ES-I3 (cell line): ENCODE measurements around the gene EPHA4.
"Not testable (repeated sequence)": the region's sequence is repeated elsewhere in the genome, so short reads cannot be mapped to it uniquely, and the experiment has no call there.

Experiments
- H3K36me3 ChIP-seq: 2 replicates; pipeline ENCODE4 v1.6.1; 2013; ENCODE audit warnings: mild to moderate bottlenecking, low read length, control low read depth, moderate library complexity; ENCODE audit not compliant: insufficient read depth
- H3K4me1 ChIP-seq: 2 replicates; pipeline ENCODE4 v1.6.1; 2013; ENCODE audit warnings: mild to moderate bottlenecking, control low read depth, low read length; ENCODE audit not compliant: insufficient read depth
- H3K9ac ChIP-seq: 2 replicates; pipeline ENCODE4 v1.6.1; 2013; ENCODE audit warnings: low read depth, mild to moderate bottlenecking, low read length, moderate library complexity
- H3K9me3 ChIP-seq: 2 replicates; pipeline ENCODE4 v1.6.1; 2013; ENCODE audit warnings: mild to moderate bottlenecking, low read length, moderate library complexity; ENCODE audit not compliant: control insufficient read depth, insufficient read depth

The EPHA4 gene

DNA sequence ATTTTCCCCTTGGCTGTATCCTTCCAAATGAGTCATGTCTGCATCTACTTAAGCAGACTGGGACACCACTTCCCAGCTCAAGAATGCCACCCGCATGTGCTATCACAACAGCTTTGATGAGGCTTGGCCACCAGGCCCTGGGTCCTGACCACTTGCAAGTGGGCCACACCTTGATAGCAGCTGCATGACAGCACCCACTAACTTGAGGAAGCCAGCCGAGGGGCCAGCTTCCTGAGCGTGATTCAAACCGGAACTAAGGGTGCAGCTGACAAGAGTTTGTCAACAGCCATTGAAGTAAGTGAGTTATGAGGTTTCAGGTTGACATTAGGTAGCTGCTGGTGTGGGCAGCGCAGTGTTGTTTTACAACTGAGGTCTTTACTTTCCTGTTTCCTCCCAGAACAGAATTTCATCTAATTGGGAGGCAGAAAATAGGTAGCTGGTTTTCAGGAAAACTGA is 54.4 kb downstream of the EPHA4 start:
- Histone ChIP-seq H3K9ac (no peak overlapping the region), H3K9me3 (no peaks in the 10 kb centered on the region), H3K4me1 (peaks cover 26% of the 10 kb centered on the region), H3K36me3 (no peaks in the 10 kb centered on the region)

GRCh38 chr2:221517146-221517695 is 54.9 kb downstream of the EPHA4 start:
- H3K4me1 ChIP-seq, result peaks cover 30% of the 10 kb centered on the region
- H3K9ac ChIP-seq, result no peak overlapping the region
- H3K36me3 ChIP-seq, result no peaks in the 10 kb centered on the region
- no peaks in the 10 kb centered on the region for H3K9me3 ChIP-seq

DNA sequence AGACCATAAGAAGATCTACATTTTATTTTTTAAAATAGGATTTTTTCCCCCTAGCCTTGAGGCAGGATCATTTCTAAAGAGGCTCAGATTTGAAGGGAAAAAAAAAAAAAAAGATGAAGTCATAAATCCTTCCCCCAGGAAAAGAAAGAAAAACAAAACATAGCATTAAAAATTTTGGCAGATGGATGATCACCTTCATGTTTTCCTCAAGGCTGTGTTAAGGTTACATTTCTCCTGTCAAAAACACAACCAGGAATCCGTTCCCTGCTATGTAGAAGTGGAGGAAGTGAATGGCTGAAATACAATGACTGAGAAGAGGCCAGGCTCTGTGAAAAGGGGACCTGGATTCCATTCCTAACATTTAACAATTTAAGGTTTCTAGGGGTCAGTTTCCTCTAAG is 56.2 kb downstream of the EPHA4 start:
- peaks cover 30% of the 10 kb centered on the region for H3K4me1 ChIP-seq
- no peaks in the 10 kb centered on the region for H3K36me3 ChIP-seq
- no peaks in the 10 kb centered on the region for H3K9me3 ChIP-seq
- no peak overlapping the region for H3K9ac ChIP-seq

DNA sequence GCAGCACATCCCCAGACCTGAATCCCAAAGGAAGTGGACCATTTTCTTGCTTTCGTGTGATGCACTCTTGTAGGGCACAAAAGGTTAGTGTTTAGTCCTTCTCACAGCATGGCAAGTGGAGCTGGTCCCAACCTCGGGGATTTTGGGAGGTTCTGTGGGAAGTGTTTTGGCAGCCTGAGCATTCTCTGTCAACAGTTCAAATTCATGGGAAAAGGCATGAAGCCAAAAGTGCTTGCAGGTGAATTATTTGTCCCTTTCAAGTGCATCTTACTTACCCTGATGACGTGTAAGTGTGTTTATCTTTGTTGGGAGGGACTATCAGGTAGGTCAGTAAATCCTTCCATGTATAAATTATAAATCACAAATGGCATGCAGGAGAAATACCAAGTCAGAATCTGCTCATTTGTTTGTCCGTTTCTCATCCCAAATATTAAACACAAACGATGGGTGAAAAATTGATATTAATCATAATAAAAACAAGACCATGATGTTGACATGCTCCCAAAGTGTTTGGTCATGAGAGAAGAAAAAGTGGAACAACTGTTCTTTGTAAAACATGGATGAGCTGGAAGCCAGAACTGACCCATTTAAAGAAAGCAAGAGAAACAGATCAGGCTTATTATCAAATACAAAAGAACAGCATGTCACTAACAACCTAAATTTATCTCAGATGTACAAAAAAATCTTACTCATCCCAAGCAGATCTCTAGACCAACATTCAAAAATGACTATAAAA is 57.6 kb downstream of the EPHA4 start:
- Histone ChIP-seq H3K36me3 (no peaks in the 10 kb centered on the region), H3K4me1 (peaks cover 26% of the 10 kb centered on the region), H3K9me3 (no peaks in the 10 kb centered on the region), H3K9ac (no peak overlapping the region)

DNA sequence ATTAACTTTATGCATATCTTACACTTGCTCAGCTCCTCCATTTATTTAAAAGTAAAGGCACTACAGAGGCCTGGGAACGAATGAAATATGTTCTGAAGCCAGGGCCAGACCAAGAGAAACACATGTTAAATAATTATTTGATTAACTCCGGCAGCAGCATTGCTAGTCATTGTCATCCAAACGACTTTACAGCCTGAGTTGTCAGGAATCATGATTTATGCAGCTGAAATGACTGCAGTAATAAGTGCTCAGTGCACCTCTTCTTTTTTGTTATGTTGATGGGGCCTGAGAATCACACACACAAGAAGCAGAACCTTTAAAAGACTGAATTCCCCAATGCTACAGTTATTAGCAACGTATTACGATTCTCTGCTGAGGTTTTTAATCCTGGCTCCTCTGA is 58.9 kb downstream of the EPHA4 start:
- H3K9me3 ChIP-seq, result no peaks in the 10 kb centered on the region
- no peak overlapping the region for H3K9ac ChIP-seq
- H3K36me3 ChIP-seq, result no peaks in the 10 kb centered on the region
- peaks cover 21% of the 10 kb centered on the region for H3K4me1 ChIP-seq

GRCh38 chr2:221511325-221511724 is 60.8 kb downstream of the EPHA4 start:
- H3K4me1 ChIP-seq, result peaks cover 18% of the 10 kb centered on the region
- not testable (repeated sequence) for H3K9me3 ChIP-seq, H3K36me3 ChIP-seq, H3K9ac ChIP-seq

GRCh38 chr2:221506469-221506868 is 65.6 kb downstream of the EPHA4 start:
- Histone ChIP-seq H3K4me1 (peaks cover 16% of the 10 kb centered on the region), H3K9me3 (no peaks in the 10 kb centered on the region; the same call in 1 of the 2 replicates), H3K36me3 (no peaks in the 10 kb centered on the region), H3K9ac (no peak overlapping the region)

DNA sequence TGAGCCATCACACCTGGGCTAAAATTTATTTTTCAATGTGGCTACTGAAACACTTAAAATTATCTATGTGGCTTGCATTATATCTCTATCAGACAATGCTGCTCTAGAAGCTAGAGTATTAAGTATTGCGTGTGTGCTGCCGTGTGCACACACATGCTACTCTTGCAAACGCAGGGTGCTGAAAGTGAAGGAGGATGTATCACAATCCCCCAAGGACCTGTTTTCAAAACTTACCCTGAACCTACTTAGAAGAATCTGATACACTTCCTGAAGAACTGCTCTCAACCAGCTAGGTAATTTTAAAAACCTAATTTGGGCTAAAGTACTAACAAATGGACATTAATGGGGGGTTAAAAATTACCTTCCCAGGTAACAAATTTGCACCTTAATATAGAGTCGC is 66.5 kb downstream of the EPHA4 start:
- Histone ChIP-seq H3K9me3 (no peaks in the 10 kb centered on the region; the same call in 1 of the 2 replicates), H3K36me3 (no peaks in the 10 kb centered on the region), H3K9ac (no peak overlapping the region), H3K4me1 (peaks cover 20% of the 10 kb centered on the region)

DNA sequence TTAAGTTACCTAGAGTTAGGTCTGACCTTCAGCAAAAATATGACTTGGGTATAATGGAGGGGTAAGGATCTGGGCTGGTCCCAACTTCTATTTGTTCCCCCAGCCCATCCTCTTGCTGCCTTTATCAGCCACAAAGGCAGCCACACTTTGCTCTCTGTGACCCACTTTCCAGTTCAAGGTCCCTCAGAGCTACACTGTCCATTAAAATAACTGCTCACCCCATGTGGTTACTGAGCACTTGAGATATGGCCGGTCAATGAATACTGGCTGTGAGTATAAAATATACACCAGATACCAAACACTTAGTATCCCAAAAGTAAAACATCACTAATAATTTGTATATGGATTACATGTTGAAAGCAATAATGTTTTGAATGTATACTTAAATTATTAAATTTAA is 67.2 kb downstream of the EPHA4 start:
- no peak overlapping the region for H3K9ac ChIP-seq

GRCh38 chr2:221503965-221504364 is 68.1 kb downstream of the EPHA4 start:
- H3K9ac ChIP-seq, result no peak overlapping the region
- peaks cover 20% of the 10 kb centered on the region for H3K4me1 ChIP-seq
- no peaks in the 10 kb centered on the region; the same call in 1 of the 2 replicates for H3K9me3 ChIP-seq
- H3K36me3 ChIP-seq, result no peaks in the 10 kb centered on the region

More for the DNA sequence above, 67.2 kb downstream of the EPHA4 start:
- H3K9me3 ChIP-seq, result no peaks in the 10 kb centered on the region; the same call in 1 of the 2 replicates
- peaks cover 20% of the 10 kb centered on the region for H3K4me1 ChIP-seq
- no peaks in the 10 kb centered on the region for H3K36me3 ChIP-seq

DNA sequence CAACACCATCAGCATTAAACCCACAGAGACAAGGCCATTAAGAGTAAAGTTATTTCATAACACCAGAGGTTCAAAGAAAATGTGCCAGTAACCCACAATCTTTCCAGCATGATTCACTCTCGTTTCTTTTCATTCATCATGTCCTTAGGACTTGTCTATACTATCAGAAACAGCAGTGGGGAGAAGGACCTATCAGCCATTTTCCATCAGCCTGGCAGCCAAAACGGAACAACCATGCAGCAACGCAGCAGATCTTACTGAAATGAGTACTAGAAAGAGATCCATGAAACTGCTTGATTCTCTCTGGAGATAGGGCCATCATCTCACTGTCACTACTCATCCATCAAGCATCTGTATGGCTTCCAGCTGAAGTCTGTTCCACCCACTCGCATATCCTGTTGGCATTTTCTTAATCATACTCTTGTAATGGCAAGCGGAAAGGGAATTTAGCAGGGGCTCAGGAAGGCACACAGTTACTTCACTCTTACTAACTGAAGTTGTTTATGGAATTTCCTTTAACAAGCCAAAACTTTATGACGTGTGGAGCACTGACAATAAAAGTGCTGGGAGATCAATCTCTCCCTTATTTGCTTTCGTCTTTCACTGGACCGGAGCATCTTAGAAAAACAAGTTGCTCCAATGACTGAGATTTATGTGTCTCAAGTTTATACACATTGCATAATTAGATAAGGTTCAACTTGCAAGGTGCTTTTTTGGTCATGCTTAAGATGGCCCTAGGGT is 69.7 kb downstream of the EPHA4 start:
- peaks cover 20% of the 10 kb centered on the region for H3K4me1 ChIP-seq
- H3K9me3 ChIP-seq, result no peaks in the 10 kb centered on the region; the same call in 1 of the 2 replicates
- no peaks in the 10 kb centered on the region for H3K36me3 ChIP-seq
- H3K9ac ChIP-seq, result no peak overlapping the region

DNA sequence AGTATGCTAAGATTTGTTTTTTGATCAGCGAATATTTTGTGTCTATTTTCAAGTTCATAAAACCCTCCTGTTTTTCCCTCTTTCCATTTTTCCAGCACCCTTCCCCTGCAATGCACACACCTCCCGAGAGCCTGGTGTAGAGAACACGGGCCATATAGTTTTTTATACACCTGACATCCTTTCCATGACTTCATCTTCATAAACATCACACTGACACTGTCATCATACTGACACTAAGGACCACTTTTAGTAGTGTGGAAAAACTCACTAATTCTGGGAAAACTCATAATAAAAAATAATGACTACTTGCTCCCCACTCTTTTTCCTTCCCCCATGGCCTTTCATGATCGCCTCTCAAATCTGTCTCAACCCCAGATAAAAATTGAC is 70.2 kb downstream of the EPHA4 start:
- no peaks in the 10 kb centered on the region; the same call in 1 of the 2 replicates for H3K9me3 ChIP-seq
- peaks cover 20% of the 10 kb centered on the region for H3K4me1 ChIP-seq
- H3K36me3 ChIP-seq, result no peaks in the 10 kb centered on the region
- H3K9ac ChIP-seq, result no peak overlapping the region

DNA sequence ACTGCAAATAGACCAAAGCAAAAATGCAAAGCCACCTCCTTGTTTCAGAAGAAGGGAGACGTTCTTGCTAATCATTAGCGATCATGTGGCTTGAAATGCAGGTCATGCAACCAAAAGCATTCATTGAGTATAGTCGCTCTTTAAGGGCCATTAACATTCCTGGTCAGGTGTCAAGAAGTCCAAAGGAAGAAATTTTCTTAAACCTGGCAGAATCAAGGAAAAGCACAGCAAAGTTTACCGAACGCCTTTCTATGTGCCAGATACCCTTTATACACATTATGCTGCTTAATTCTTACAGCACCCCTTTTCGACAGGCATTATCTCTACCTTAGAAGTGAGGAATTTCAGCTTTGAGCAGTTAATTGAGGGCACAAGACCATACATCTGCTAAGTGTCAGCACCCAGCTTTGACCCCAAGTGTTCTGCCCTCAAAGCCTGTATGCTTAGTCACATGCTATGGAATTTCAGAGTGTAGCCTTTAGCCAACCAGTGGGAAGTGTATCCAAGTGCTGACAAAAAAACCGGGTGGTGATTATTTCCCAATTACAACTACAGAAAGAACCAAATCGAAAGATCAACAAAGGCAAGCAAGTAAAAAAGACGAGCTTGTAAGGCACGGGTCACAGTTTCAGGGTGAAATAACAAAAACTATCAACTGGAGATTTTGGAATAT is 70.8 kb downstream of the EPHA4 start:
- H3K9ac ChIP-seq, result no peak overlapping the region
- H3K9me3 ChIP-seq, result no peaks in the 10 kb centered on the region
- H3K4me1 ChIP-seq, result peaks cover 20% of the 10 kb centered on the region
- H3K36me3 ChIP-seq, result no peaks in the 10 kb centered on the region

DNA sequence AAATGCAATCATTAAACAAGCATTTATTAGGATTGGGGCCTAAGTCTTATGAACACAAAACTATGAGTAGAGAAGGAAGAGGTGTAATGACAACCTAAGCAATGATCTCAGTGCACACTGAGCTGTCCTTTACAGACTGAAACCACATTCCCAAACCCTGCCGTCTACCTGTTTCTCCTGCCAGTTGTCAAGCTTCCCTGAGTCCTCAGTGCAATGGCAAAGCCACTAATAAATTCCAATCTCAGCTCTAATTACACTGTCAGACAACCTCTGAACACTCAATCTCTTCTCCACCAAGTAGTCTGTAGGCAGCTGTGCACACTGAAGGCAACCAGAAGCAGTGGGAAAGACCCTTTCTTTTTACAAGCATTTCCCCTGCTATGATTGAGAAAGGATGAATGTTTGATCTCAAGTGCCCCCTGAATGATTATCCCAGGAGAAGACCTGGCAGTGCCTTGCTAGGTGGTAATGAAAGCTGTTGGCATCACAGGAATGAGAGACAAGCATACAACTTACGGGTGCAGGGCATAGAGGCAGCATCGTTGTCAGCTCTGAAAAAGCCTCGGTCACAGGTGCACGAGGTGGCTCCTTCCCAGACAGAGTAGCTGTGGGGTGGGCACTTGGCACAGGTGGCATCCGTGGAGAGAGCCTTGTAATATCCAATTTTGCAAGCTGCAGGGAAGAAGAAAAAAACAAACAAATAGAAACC is 71.4 kb downstream of the EPHA4 start:
- Histone ChIP-seq H3K9me3 (no peaks in the 10 kb centered on the region), H3K9ac (no peak overlapping the region), H3K36me3 (no peaks in the 10 kb centered on the region), H3K4me1 (peaks cover 24% of the 10 kb centered on the region)
